Measurements from ENCODE around the gene HDLBP.
A peak's percentile ranks its signal among the peaks of the same experiment; 100 is the strongest.

The HDLBP gene

DNA sequence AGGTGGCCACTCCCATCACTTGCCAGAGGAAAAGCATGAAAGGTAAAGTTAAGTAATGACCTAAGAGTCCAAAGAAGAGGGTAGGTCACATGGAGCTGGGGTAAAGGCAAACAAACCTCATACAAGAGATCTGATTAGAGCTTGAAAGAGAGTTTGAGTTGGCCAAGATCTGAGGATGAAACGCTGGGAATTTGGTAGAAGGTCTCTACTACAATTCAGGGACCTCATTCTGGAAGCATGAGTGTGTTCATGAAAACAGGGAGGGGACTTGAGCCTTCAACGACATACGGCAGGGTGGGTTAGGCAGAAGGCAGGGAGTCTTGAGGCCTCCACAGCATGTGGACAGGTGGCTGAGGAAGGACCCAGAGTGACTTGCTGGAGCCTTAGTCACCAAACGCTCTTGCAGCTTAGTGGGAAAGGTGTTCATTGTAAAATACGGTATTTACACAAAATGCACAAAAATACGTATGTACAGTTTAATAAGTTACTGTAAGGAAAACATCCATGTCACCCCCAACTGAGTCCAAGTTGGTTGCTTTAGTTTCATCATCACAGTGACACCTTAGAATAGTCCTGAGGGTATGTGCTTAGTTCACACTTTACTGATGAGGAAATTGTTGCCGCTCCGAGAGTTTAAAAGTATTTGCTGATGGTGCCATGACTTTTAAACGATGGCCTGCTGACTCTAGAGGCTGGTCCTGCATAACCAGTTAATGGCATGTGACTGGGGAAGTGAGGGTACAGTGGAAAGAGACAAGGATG lies 35.6 kb upstream of the HDLBP start:
- DNase-seq (no peak), ATAC-seq (replicated peaks) (no peak)
- Mint-ChIP-seq H3K4me3 (no peak overlapping the region), H3K9me3 (no peaks in the 10 kb centered on the region), H3K27ac (peak overlapping the region; percentile 75), H3K27me3 (no peaks in the 10 kb centered on the region), H3K36me3 (peaks cover 31 to 33% of the 10 kb centered on the region in 2 donors), H3K4me1 (peaks cover 5 to 14% of the 10 kb centered on the region in 2 donors)

DNA sequence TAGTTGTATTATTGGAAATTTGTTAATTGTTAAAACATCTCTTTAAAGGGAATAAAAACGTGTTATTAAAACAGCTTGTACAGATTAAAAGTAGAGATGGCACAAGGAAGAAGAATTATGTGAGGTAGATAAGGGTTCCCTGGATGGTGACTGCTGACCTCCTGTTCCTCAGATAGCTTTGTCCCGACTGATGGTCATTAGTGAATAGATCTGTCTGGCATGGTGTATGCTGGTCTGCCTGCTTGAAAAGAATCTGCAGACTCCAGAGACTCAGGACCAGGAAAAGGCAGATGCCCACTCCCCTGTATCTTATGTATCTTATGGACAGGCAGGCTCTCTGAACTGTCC lies 35.0 kb upstream of the HDLBP start:
- peaks cover 34 to 38% of the 10 kb centered on the region in 2 donors for H3K36me3 Mint-ChIP-seq
- DNase-seq (no peak), ATAC-seq (replicated peaks) (no peak)
- H3K9me3 Mint-ChIP-seq, result no peaks in the 10 kb centered on the region
- H3K27ac Mint-ChIP-seq, result no peak overlapping the region
- H3K4me1 Mint-ChIP-seq, result peaks cover 5 to 14% of the 10 kb centered on the region in 2 donors
- H3K27me3 Mint-ChIP-seq, result no peaks in the 10 kb centered on the region
- no peak overlapping the region for H3K4me3 Mint-ChIP-seq

DNA sequence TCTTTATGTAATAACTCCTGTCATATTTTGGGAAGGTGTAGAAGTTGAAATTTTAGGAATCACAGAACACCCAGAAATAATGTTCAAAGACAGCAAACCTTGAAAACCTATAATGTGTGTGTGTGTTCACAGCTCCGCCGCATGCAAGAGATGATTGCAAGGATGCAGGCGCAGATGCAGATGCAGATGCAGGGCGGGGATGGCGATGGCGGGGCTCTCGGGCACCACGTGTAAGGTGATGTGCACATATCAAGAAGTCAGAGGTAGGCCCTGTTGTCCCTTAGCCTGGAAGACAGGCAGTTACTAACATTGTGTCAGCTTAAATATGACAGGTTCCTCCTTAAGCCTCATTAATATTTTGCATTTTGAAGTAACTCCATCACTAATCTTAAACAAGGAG lies 34.5 kb upstream of the HDLBP start:
- DNase-seq (no peak), ATAC-seq (replicated peaks) (no peak)
- no peak overlapping the region for H3K27ac Mint-ChIP-seq
- H3K4me3 Mint-ChIP-seq, result no peak overlapping the region
- H3K27me3 Mint-ChIP-seq, result no peaks in the 10 kb centered on the region
- H3K4me1 Mint-ChIP-seq, result peaks cover 5 to 14% of the 10 kb centered on the region in 2 donors
- no peaks in the 10 kb centered on the region for H3K9me3 Mint-ChIP-seq
- peaks cover 33 to 38% of the 10 kb centered on the region in 2 donors for H3K36me3 Mint-ChIP-seq

DNA sequence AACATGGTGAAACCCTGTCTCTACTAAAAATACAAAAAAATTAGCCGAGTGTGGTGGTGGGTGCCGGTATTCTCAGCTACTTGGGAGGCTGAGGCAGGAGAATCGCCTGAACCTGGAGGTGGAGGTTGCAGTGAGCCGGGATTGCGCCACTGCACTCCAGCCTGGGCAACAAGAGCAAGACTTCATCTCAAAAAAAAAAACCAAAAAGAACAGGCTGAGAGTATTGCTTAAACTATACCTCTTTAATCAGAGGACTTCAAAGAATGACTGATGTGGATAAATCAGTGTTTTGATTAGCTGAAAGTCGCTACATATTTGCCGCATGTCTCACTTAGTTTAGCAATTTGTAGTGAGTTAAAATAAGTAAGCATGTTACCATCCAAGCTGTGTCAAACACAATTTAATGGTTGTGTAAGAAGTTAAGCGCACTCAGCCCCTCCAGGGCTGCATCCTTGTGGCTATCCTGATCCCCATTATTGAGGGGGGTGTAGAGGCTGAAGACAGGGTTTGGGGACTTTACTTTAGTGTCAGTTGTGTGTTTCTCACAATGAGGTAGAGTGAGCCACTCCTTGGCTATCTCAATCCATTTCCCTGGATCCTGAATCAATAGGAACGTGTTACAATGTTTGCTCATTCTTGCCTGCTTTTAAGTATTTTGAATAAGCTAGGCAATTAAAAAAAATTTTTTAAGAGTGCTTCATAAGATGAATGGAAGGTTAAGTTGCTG lies 29.6 kb upstream of the HDLBP start:
- DNase-seq (no peak), ATAC-seq (replicated peaks) (no peak)
- H3K36me3 Mint-ChIP-seq, result peaks cover 42 to 47% of the 10 kb centered on the region in 2 donors
- peaks cover 1 to 7% of the 10 kb centered on the region in 2 donors for H3K4me1 Mint-ChIP-seq
- H3K9me3 Mint-ChIP-seq, result no peaks in the 10 kb centered on the region
- no peak overlapping the region for H3K27ac Mint-ChIP-seq
- H3K27me3 Mint-ChIP-seq, result no peaks in the 10 kb centered on the region
- H3K4me3 Mint-ChIP-seq, result no peak overlapping the region

DNA sequence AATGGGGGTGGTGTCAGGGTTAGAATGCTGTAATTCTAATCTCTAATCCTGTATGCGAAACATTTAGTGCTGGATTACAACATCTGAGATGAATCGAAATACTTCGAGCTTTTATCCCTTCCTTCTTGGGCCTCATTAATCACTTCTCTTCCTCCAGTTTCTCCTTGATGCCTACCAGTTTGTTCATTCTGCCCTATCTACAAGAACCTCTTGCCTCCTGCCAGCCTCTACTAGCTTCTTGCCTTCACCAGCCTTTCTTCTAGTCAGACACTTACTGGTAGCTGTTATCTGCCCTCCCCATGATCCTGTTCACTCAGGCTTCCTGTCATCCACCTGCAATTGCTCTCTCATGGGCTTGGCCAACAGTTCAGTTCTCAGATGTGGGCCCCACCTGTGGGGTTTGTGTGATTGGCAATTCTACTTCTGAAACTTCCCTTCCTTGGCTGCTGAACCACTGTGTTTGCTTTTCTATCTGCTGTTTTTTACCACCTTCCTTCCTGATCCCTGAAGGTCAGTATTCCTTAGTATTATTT lies 25.2 kb upstream of the HDLBP start:
- Mint-ChIP-seq H3K27ac (peak overlapping the region; percentile 21), H3K36me3 (peaks cover 43 to 45% of the 10 kb centered on the region in 2 donors)
- no peak for ATAC-seq (replicated peaks)

DNA sequence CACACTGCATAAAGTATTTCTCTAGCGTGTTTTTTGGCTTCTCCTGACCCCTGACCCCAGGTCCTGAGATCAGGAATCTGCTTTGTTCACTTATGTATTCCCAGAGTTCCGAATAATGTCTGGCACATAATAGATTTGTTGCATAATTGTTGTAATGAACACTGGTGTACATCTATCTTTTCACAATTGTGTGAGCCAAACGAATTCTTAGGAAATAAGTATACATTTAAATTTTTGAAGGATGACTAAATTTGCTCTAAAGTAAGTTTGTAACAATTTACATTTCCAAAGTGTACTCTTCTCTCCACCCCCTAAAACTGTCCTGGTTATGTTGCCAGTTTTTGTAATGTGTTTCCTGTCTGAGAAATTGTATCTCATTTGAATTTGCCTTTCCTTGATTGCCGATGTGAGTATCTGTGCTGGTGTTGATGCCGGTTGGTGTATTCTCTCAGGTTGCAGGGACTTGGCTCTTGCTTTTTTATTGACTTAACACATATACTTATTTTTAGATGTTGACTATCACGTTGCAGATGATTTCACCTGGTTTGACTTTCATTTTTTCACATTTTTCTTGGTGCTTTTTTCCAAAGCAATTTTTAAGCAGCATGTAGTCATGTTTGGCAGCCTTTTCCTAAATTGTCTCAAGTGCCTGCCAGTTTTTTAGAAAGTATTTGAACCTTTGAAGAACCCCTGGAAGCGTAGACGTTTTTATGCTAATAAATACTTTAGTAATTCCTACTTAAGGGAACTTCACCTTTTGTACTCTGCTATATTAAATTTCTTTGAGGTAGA lies 24.6 kb upstream of the HDLBP start:
- Mint-ChIP-seq H3K27ac (no peak overlapping the region), H3K36me3 (peaks cover 43 to 46% of the 10 kb centered on the region in 2 donors), H3K4me1 (peaks cover 8 to 31% of the 10 kb centered on the region in 2 donors), H3K4me3 (peak overlapping the region in 1 of 2 donors; percentile 33), H3K9me3 (no peaks in the 10 kb centered on the region), H3K27me3 (no peaks in the 10 kb centered on the region)
- ATAC-seq (replicated peaks) (no peak), DNase-seq (no peak)

More for the DNA sequence above, 25.2 kb upstream of the HDLBP start:
- DNase-seq, result no peak
- Mint-ChIP-seq H3K4me1 (peaks cover 7 to 26% of the 10 kb centered on the region in 2 donors), H3K4me3 (peak overlapping the region in 1 of 2 donors; percentile 22), H3K27me3 (no peaks in the 10 kb centered on the region), H3K9me3 (no peaks in the 10 kb centered on the region)

DNA sequence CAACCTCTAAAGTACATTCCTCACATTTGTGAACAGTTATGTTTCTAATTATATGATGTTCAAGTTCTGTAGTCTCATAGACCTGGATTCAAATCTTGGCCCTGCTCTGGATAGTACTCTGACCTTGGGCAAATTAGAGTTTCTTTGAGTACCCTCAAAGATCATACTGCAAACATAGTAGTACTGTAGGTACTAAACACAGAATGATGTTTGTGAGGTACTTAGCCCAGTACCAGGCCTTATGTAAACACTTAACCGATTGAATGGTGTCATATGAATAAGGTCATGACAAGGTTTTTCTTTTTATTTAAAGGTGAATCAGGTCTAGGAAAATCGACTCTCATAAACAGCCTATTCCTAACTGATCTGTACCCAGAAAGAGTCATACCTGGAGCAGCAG lies 19.3 kb upstream of the HDLBP start:
- Mint-ChIP-seq H3K27ac (no peak overlapping the region), H3K4me3 (no peak overlapping the region), H3K4me1 (peaks cover 6 to 22% of the 10 kb centered on the region in 2 donors), H3K9me3 (no peaks in the 10 kb centered on the region), H3K36me3 (peaks cover 27 to 47% of the 10 kb centered on the region in 2 donors), H3K27me3 (no peaks in the 10 kb centered on the region)
- DNase-seq, result no peak
- no peak for ATAC-seq (replicated peaks)

DNA sequence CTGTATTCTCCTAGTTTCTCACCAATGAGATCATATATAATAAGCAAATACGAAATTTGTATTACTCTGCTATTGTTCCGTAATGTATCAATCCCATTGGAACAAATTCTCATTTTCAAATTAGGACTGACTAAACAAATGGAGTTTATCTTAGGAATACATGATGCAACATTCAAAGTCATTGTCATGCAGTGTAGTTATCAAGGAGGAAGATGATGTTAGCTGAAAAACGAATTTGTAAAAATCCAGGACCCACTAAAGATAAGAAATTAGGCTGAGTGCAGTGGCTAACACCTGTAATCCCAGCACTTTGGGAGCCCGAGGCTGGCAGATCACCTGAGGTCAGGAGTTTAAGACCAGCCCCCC lies 15.1 kb upstream of the HDLBP start:
- no peak for ATAC-seq (replicated peaks)
- H3K36me3 Mint-ChIP-seq, result peaks cover 33 to 64% of the 10 kb centered on the region in 2 donors

DNA sequence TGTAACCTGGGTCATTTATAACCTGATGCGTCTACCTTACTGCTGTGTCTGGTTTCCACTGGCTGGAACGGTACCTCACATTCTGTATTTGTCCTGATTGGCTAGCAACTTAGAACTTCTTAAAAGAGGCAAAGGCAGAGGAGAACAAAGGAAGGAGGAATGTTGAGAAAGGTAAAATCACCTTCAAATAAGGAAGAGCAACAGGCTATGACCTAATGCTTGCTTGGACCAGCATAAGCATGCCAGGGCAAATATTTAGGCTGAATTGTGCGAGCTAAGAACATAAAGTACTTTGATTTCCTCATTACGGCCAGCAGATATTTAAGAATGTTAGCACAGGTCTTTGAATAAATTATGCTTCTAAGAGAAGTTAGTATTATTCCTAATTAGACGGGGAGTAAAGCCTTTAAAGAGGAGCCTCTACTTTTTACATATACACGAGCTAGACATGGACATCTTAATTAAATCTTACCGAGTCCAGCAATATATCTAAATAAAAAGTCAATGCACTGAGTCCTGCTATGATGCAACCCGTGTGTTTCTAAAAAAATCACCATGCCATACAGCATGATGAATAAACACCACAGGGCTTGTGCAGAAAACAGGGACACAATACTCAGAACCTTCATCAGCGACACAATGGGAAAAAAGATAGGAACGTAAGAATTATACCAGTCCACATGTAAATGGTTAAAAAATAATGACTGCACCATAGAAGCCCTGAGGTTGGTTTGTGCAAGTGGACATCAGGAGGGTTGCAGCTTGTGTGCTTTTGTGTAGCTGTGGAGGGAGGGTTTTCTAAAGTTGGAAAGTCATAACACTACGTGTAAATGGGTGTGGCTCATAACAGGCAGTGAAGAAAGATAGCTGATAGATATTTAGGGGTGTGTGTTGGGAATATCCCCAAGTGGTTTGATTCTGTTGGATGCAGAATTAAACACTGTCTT lies 14.5 kb upstream of the HDLBP start:
- Mint-ChIP-seq H3K36me3 (peaks cover 37 to 68% of the 10 kb centered on the region in 2 donors), H3K27me3 (no peaks in the 10 kb centered on the region), H3K9me3 (no peaks in the 10 kb centered on the region), H3K27ac (peak overlapping the region; percentile 34), H3K4me3 (no peak overlapping the region), H3K4me1 (peaks cover 3 to 16% of the 10 kb centered on the region in 2 donors)
- DNase-seq, result no peak
- ATAC-seq (replicated peaks), result no peak

More for the DNA sequence above, 15.1 kb upstream of the HDLBP start:
- H3K4me3 Mint-ChIP-seq, result no peak overlapping the region
- no peak for DNase-seq
- peaks cover under 1 to 14% of the 10 kb centered on the region in 2 donors for H3K4me1 Mint-ChIP-seq
- H3K27me3 Mint-ChIP-seq, result no peaks in the 10 kb centered on the region
- H3K27ac Mint-ChIP-seq, result no peak overlapping the region
- no peaks in the 10 kb centered on the region for H3K9me3 Mint-ChIP-seq

DNA sequence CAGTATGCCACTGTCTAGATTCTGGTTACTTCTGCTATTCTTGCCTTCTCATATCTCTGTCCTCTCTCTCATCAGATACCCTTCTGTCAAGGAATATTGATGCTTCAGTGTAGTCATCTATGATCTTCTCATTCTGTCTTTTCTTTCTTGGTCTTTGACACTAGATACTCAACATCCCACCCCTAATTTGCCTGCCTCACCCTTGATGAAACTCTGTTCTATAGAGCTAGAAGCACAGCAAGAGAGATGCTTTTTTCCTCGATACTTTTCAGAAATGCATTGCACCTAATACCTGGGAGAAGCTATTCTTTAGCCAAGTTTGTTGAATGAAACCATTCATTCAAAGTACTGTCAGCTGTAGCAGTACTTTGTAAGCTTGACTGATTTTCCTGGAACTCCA lies 9.8 kb upstream of the HDLBP start:
- peaks cover 38 to 65% of the 10 kb centered on the region in 2 donors for H3K36me3 Mint-ChIP-seq
- H3K27me3 Mint-ChIP-seq, result no peaks in the 10 kb centered on the region
- DNase-seq (no peak), ATAC-seq (replicated peaks) (no peak)
- no peak overlapping the region for H3K27ac Mint-ChIP-seq
- H3K4me3 Mint-ChIP-seq, result peak overlapping the region in 1 of 2 donors; percentile 31
- no peaks in the 10 kb centered on the region for H3K9me3 Mint-ChIP-seq
- peaks cover 26 to 59% of the 10 kb centered on the region in 2 donors for H3K4me1 Mint-ChIP-seq

DNA sequence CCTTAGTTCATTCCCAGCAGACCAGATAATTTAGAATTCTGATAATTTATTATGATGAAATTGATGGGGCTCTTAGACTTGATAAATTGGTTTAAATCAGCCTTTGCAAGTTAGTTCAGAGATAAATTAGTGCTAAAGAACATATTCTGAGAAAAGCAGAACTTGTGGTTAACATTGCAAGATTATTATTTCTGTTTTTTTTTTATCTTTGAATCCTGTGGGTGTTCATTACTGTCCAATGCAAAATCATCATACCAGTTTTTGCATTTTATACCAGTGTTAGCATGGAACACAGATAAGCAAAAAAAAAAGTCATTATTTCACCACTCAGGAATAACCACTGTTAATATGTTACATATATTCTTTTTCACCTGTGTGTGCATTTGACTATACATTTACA lies 9.3 kb upstream of the HDLBP start:
- ATAC-seq (replicated peaks), result peak in 1 of 2 donors; percentile 50
- H3K27ac Mint-ChIP-seq, result no peak overlapping the region
- no peak for DNase-seq
- no peaks in the 10 kb centered on the region for H3K27me3 Mint-ChIP-seq
- H3K9me3 Mint-ChIP-seq, result no peaks in the 10 kb centered on the region
- no peak overlapping the region for H3K4me3 Mint-ChIP-seq
- peaks cover 39 to 65% of the 10 kb centered on the region in 2 donors for H3K36me3 Mint-ChIP-seq
- H3K4me1 Mint-ChIP-seq, result peaks cover 29 to 63% of the 10 kb centered on the region in 2 donors

DNA sequence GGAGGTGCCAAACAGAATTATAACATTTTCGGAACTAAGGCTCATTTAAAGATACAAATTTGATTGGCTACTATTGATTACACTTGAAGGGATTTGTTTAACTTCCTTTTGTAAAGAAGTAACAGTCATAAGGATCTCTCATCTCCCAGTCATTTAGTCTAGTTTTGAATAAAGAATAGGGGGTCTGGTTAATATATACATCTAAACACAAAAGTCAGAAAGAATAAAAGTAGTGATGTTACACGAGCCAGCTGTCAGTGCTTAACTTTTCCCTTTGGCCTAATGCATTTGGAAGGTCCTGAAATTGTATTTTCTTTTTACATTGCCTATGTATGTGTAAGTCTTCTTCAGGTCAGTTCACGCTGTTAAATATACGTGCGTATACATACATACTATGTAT lies 8.3 kb upstream of the HDLBP start:
- Mint-ChIP-seq H3K4me1 (peaks cover 32 to 73% of the 10 kb centered on the region in 2 donors), H3K27ac (no peak overlapping the region), H3K36me3 (peaks cover 42 to 59% of the 10 kb centered on the region in 2 donors), H3K9me3 (no peaks in the 10 kb centered on the region), H3K4me3 (no peak overlapping the region), H3K27me3 (no peaks in the 10 kb centered on the region)
- peak in 1 of 2 donors; percentile 45 for ATAC-seq (replicated peaks)
- DNase-seq, result no peak

DNA sequence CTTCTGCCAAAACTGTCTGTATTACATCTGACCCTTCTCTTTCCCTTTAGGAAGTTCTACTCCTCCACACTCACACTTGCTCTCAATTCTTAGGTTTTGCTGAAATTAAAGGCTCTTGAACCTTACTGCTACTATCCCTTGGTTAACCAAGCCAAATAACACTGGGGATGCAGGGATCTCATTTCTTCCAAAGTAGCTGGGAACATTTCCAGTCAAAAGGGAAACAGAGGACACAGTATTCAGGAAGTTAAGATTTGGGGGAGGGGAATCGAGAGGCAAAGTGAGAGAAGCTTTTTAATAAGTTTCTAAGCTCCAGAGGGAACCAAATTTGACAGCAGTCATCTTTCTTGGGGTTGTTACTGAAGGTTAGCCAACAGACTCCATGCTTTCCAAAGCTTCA lies 6.4 kb upstream of the HDLBP start:
- Mint-ChIP-seq H3K36me3 (peaks cover 34 to 59% of the 10 kb centered on the region in 2 donors), H3K27ac (no peak overlapping the region), H3K27me3 (no peaks in the 10 kb centered on the region), H3K4me1 (peaks cover 43 to 82% of the 10 kb centered on the region in 2 donors), H3K4me3 (no peak overlapping the region), H3K9me3 (no peaks in the 10 kb centered on the region)
- no peak for DNase-seq
- no peak for ATAC-seq (replicated peaks)
